ENCODE results near the gene CARNS1. TPM values are rescaled to one million over a fixed set of nuclear protein-coding genes. Genes with fewer than 3 reads are reported as not detected.

Gene CARNS1
- total RNA-seq, 6 donors from 2014 or later: 0.49 to 4.2 (median 0.89) TPM

- Histone ChIP-seq H3K9me3 (no peaks in the 10 kb centered on the region), H3K4me1 (peaks cover 0 to 7% (median 5%) of the 10 kb centered on the region in 4 donors), H3K27ac (peak overlapping the region in 3 of 4 donors; percentile 64 to 79 (median 74)), H3K36me3 (no peaks in the 10 kb centered on the region), H3K4me3 (no peak overlapping the region), H3K27me3 (no peaks in the 10 kb centered on the region)
- WGBS, 2 donors: 90 to 94% methylated on average over 15 to 19 of the region's 25 CpGs
- DNase-seq: peak in 1 of 2 donors; percentile 76
- no peak for ATAC-seq (ENCODE audit: low FRiP score in 2 of 2)
- TF ChIP-seq POLR2AphosphoS5 (IDR thresholded peaks at IDR 0.05): no peak
- TF ChIP-seq EP300 (IDR thresholded peaks at IDR 0.05): no peak
- TF ChIP-seq CTCF (IDR thresholded peaks at IDR 0.05): no peak
- no peak for TF ChIP-seq POLR2A (IDR thresholded peaks at IDR 0.05)
Observed at GRCh38 chr11:67450796-67451657, 35.5 kb downstream of the CARNS1 start.

GRCh38 chr11:67451658-67451976 lies 36.1 kb downstream of the CARNS1 start:
- no peak for TF ChIP-seq EP300 (IDR thresholded peaks at IDR 0.05)
- H3K36me3 ChIP-seq: no peaks in the 10 kb centered on the region
- no peaks in the 10 kb centered on the region for H3K27me3 ChIP-seq
- peaks cover 0 to 7% (median 5%) of the 10 kb centered on the region in 4 donors for H3K4me1 ChIP-seq
- DNase-seq (peak in 1 of 2 donors; percentile 67), ATAC-seq (ENCODE audit: low FRiP score in 2 of 2) (no peak)
- H3K4me3 ChIP-seq: no peak overlapping the region
- peak overlapping the region in 3 of 4 donors; percentile 64 to 79 (median 74) for H3K27ac ChIP-seq
- H3K9me3 ChIP-seq: no peaks in the 10 kb centered on the region
- WGBS, 2 donors: 88 to 94% methylated on average over 13 to 14 of the region's 14 CpGs

- peak; percentile 42 to 56 for ATAC-seq (ENCODE audit: low FRiP score in 2 of 2)
- 78% methylated on average over 23 to 32 of the region's 33 CpGs for WGBS, 2 donors
Observed at GRCh38 chr11:67452141-67452952, 36.9 kb downstream of the CARNS1 start, which contains the start of gene GPR152. TSS of gene GPR152 (minus strand) at chr11:67452729. CDS start at chr11:67452724, 5 bp downstream.

GRCh38 chr11:67453816-67454732 lies 38.6 kb downstream of the CARNS1 start:
- TF ChIP-seq POLR2A (IDR thresholded peaks at IDR 0.05) (no peak), CTCF (IDR thresholded peaks at IDR 0.05) (no peak), POLR2AphosphoS5 (IDR thresholded peaks at IDR 0.05) (no peak), EP300 (IDR thresholded peaks at IDR 0.05) (no peak)
- DNase-seq (peak in 1 of 2 donors; percentile 59), ATAC-seq (ENCODE audit: low FRiP score in 2 of 2) (no peak)
- WGBS, 2 donors: 91 to 94% methylated on average over 3 to 21 of the region's 21 CpGs
- peaks cover 0 to 7% (median 5%) of the 10 kb centered on the region in 4 donors for H3K4me1 ChIP-seq
- H3K9me3 ChIP-seq: no peaks in the 10 kb centered on the region
- H3K27ac ChIP-seq: no peak overlapping the region
- H3K4me3 ChIP-seq: no peak overlapping the region
- H3K27me3 ChIP-seq: no peaks in the 10 kb centered on the region
- no peaks in the 10 kb centered on the region for H3K36me3 ChIP-seq

More at GRCh38 chr11:67452141-67452952, 36.9 kb downstream of the CARNS1 start, which contains the start of gene GPR152:
- no peaks in the 10 kb centered on the region for H3K36me3 ChIP-seq
- H3K4me3 ChIP-seq: peak within 1 kb of the TSS in 3 of 4 donors; percentile 18 to 42 (median 25)
- peak in 1 of 2 donors; percentile 88 for DNase-seq
- H3K27ac ChIP-seq: peak within 1 kb of the TSS in 3 of 4 donors; percentile 64 to 79 (median 74)
- H3K9me3 ChIP-seq: no peaks in the 10 kb centered on the region
- peaks cover 0 to 7% (median 5%) of the 10 kb centered on the region in 4 donors for H3K4me1 ChIP-seq
- no peaks in the 10 kb centered on the region for H3K27me3 ChIP-seq
- TF ChIP-seq POLR2AphosphoS5 (IDR thresholded peaks at IDR 0.05) (peak in 1 of 2 donors; percentile 12), POLR2A (IDR thresholded peaks at IDR 0.05) (no peak), EP300 (IDR thresholded peaks at IDR 0.05) (no peak), CTCF (IDR thresholded peaks at IDR 0.05) (peak in 3 of 6 experiments; percentile 36 to 54 (median 37))

All from upper lobe of left lung (tissue), 6 donors.